HG03520 (cell line): ENCODE measurements around the gene IL31.
"Not testable (repeated sequence)": the region's sequence is repeated elsewhere in the genome, so short reads cannot be mapped to it uniquely, and the experiment has no call there.

Source experiments
- ATAC-seq: cut with Tn5 transposase; IDR thresholded peaks from one replicate; pipeline ENCODE4 v1.9.1; 2021; ENCODE audit warnings: mild to moderate bottlenecking, moderate library complexity; ENCODE audit not compliant: unreplicated experiment

IL31 gene

GRCh38 chr12:122194804-122195203, 20.8 kb upstream of the IL31 start:
- no peak for ATAC-seq

- ATAC-seq: no peak
Observed at GRCh38 chr12:122192441-122192840, 18.4 kb upstream of the IL31 start.

GRCh38 chr12:122190842-122191668, 17.0 kb upstream of the IL31 start:
- no peak for ATAC-seq

- no peak for ATAC-seq
Observed at GRCh38 chr12:122189626-122190475, 15.8 kb upstream of the IL31 start.

GRCh38 chr12:122187466-122187865, 13.4 kb upstream of the IL31 start:
- ATAC-seq: no peak

GRCh38 chr12:122185494-122186082, 11.6 kb upstream of the IL31 start:
- ATAC-seq: no peak

GRCh38 chr12:122185079-122185478, 11.1 kb upstream of the IL31 start:
- no peak for ATAC-seq

- ATAC-seq: no peak
Observed at GRCh38 chr12:122184517-122184916, 10.5 kb upstream of the IL31 start.

GRCh38 chr12:122183588-122183940, 9.5 kb upstream of the IL31 start:
- ATAC-seq: no peak

- no peak for ATAC-seq
Observed at GRCh38 chr12:122182887-122183587, 9.0 kb upstream of the IL31 start, which contains the start of gene LRRC43. TSS of gene LRRC43 (plus strand) at chr12:122183123. CDS start at chr12:122183145, 22 bp downstream.

- ATAC-seq: not testable (repeated sequence)
Observed at GRCh38 chr12:122176473-122176872, 2.5 kb upstream of the IL31 start.

GRCh38 chr12:122172262-122172939, 1.6 kb downstream of the IL31 start:
- no peak for ATAC-seq

- ATAC-seq: no peak
Observed at GRCh38 chr12:122171399-122171798, 2.6 kb downstream of the IL31 start.

GRCh38 chr12:122168492-122168891, 5.5 kb downstream of the IL31 start:
- no peak for ATAC-seq

GRCh38 chr12:122167356-122167925, 6.6 kb downstream of the IL31 start:
- ATAC-seq: no peak

GRCh38 chr12:122166422-122167349, 7.3 kb downstream of the IL31 start:
- ATAC-seq: peak; percentile 68

GRCh38 chr12:122162976-122163375, 11.0 kb downstream of the IL31 start:
- ATAC-seq: no peak

GRCh38 chr12:122161682-122162081, 12.3 kb downstream of the IL31 start:
- ATAC-seq: no peak

- no peak for ATAC-seq
Observed at GRCh38 chr12:122160761-122161160, 13.3 kb downstream of the IL31 start.
